GM18508 (cell line): Measurements from ENCODE around the gene GLIPR1L2.
A peak's percentile ranks its signal among the peaks of the same experiment; 100 is the strongest.
"Not testable (repeated sequence)": the region's sequence is repeated elsewhere in the genome, so short reads cannot be mapped to it uniquely, and the experiment has no call there.

Experiments used
- ATAC-seq: cut with Tn5 transposase; IDR thresholded peaks from one replicate; pipeline ENCODE4 v1.9.1; 2021; ENCODE audit warnings: moderate number of reproducible peaks; ENCODE audit not compliant: insufficient read depth, unreplicated experiment

GLIPR1L2 gene

DNA sequence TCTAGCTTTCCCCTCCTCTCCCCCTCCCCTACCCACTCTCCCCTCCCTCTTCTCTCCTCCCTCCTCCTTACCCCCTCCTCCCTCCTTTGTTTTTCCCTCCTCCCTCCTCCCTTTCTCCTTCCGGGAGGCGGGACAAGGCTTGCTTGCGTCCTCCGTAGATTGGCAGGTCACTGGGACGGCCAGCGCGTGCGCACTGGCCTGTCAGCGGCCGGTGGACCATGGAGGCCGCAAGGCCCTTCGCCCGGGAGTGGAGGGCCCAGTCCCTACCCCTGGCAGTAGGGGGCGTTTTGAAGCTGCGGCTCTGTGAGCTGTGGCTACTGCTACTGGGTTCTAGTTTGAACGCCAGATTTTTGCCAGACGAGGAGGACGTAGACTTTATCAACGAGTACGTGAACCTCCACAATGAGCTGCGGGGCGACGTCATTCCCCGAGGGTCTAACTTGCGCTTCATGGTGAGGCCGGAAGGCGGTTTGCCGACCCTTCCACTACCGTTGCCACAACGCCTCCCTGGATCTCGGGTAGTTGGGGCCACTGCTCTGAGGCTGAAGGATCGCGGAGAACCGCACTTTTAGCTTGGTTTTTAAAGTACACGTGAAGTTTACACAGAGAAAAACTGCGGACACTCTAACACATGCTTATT is at the start of gene GLIPR1L2:
GLIPR1L2 (plus strand) TSS at position 191 of the 640 bp plus-strand sequence; CDS start at position 219, 28 bp downstream.
- peak; percentile 91 for ATAC-seq

- no peak for ATAC-seq
These were observed 49.0 kb upstream of the GLIPR1L2 start for GRCh38 chr12:75341873-75342272.

DNA sequence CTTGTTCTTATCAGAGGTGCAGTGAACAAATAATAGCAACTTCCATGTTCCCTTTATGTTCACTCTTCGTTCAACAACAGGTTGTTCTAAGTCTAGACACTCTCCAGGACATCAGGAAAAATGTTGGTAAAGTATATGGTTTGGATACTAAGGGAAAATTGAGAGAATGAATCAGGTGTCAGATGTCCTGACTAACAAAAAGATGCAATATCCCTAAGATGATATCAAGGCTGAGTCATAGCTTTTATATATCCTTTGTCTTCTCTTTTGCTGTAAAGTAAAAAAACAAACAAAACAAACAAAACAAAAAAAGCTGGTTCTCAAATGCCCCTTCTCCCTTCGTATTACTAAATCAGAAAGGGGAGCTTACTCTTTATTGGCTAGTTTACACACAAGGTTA is 45.4 kb upstream of the GLIPR1L2 start:
- no peak for ATAC-seq

- ATAC-seq = not testable (repeated sequence)
These were observed 44.7 kb upstream of the GLIPR1L2 start for GRCh38 chr12:75346215-75346614.

DNA sequence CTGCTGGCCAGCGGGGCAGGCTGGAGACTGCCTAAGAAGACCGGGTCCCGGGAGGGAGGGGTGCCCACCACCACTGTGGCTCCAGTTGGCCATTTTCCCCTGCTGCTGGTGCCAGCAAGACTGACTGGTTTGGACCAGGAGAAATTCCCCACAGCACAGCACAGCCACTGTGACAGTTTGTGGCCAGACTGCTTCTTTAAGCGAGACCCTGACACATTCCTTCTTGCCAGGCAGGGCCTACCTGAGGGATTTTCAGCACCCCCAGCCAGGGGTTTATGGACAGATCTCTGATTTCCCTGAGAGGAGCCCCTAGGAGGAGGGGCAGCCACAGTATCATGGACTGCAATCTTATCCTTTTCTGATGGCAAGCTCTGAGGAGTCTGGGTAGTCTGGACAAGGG is 40.9 kb upstream of the GLIPR1L2 start:
- no peak for ATAC-seq

GRCh38 chr12:75350413-75350812 is 40.5 kb upstream of the GLIPR1L2 start:
- ATAC-seq = no peak

- ATAC-seq = no peak
These were observed 36.9 kb upstream of the GLIPR1L2 start for GRCh38 chr12:75354011-75354410.

- ATAC-seq = no peak
These were observed 30.0 kb upstream of the GLIPR1L2 start for GRCh38 chr12:75360920-75361319.

GRCh38 chr12:75361408-75361807 is 29.5 kb upstream of the GLIPR1L2 start:
- no peak for ATAC-seq

DNA sequence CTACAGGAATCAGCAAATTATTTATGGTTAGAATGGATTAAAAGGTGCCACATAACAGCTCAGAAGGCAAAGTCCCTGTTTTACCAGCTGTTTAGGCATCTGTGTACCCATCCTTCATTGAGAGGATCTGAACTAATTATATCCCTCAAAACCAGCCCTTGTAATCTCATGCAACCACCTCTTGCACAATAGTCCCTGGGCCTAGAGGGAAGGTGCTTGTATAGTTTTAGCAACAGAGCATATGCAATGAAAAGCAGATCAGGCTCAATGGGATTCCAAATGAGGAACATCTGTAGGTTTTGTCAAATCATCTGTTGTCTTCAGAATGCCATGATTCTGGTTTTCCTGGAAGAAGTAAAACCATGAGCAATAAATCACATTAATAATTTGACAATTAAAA is 26.0 kb upstream of the GLIPR1L2 start:
- ATAC-seq = no peak

DNA sequence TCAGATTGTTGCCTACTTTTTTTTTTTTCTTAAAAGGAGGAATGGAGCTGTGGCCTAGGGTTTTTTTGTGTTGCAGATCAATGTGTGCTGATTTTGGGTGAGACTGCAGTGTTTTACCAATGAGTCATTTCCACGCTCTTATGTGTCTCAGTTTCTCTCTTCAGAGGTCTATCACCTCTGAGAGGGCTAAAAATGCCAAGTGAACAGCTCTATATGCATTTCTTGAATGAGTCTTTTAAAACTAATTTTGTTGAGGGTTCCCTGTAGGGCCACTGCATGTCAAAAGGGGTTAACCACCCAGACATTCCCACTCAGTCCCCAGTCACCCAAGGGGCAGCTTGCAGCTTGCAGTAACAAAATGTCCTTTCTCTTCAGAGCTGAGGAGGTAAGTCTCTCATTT is 24.3 kb upstream of the GLIPR1L2 start:
- ATAC-seq = peak; percentile 71

DNA sequence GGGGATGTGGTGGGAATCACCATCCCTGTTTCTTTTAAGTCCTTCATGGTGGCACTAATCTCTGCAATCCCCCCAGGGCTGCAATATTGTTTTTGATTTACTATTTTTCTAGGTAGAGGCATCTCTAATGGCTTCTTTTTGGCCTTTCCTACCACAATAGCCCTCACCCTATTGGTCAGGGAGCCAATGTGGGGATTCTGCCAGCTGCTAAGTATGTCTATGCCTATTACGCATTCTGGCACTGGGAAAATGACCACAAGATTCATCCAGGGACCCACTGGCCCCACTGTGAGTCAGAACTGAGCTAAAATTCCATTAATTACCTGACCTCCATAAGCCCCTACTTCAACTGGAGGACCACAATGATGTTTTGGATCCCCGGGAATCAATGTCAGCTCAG is 15.9 kb upstream of the GLIPR1L2 start:
- ATAC-seq = no peak

DNA sequence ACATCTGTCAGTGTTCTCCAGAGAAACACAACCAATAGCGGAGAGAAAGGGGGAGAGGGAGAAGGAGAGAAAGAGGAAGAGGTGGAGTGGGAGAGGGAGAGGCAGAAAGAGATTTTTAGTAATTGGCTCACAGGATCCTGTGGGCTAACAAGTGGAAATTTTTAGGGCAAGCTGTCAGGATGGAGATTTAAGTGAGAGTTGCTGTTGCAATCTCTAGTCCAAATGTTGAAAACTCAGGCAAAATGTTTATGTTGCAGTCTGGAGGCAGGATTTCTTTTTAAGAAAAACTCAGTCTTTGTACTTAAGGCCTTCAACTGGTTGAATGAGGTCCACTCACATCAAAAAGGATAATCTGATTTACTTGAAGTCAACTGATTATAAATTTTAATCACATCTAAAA is 12.5 kb upstream of the GLIPR1L2 start:
- ATAC-seq = no peak

GRCh38 chr12:75389061-75389460 is 1.8 kb upstream of the GLIPR1L2 start:
- no peak for ATAC-seq

- ATAC-seq = no peak
These were observed 1.2 kb upstream of the GLIPR1L2 start for GRCh38 chr12:75389706-75390105.

DNA sequence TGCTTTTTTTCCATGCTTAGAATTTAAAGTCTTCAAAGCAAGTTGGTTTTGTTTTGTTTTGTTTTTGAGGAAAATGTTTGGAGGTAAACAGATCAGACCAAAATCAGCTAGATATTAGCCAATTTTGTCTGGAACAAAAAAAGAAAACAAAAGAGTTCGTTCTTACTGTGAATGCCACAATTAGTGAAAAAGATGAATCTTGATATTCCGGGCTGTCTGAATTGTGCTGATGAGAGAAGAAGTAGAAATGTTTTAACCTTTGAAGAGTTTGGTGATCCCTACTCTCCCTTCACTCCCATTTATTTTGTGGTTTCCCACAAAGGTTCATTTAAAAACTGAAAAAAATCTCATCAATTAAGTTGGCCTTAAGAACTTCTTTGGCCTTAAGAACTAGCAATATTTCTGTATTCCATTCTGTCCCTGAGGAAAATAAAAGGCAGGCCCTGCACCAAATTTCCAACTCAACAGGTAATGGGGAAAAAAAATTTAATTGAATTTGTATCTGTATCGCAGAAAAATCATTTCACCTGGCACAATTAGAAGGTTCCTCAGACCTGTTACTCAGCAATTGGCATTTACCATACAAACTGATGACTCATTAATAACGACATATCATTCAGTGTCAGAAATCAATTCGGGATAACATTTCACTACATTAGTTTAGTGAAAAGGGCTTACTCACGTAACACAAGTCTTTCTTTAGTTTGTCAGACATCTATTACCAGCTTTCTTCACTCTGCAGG is 562 bp upstream of the GLIPR1L2 start:
- no peak for ATAC-seq

DNA sequence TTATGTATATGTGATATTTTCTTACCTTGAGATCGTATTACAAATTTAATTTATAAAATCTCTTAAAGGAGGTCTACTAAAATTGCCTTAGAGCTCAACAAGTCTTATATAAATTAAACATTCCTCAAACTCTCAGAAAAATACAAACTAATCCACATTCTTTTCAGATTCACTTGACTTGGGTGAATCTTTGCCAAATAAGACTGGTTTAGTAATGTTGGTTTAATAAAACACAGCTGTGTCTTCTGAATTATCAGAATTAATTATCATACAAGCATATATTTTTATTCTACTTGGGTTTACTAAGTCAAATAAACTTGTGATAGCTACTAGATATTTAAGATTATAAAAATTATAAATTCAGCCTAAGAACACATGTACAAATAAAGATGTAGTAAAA is 13.3 kb downstream of the GLIPR1L2 start:
- ATAC-seq = no peak

DNA sequence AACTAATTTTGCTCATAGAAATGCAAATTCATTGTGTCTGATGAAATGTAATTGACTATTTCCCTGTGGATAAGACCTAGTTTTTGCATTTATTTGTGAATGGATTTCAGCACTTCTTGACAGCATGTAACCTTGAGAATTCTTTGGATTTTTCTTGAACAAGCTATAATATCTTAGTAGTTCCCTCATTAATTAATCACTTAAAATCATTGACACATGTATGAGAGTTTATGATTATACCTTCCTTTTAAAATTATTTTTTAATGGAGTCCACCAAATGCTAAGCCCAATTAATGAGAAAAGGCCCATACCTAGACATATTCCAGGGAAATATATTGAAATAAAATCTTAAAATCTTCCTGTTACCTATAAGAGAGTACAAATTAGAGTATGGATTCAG is 16.8 kb downstream of the GLIPR1L2 start:
- ATAC-seq = no peak

DNA sequence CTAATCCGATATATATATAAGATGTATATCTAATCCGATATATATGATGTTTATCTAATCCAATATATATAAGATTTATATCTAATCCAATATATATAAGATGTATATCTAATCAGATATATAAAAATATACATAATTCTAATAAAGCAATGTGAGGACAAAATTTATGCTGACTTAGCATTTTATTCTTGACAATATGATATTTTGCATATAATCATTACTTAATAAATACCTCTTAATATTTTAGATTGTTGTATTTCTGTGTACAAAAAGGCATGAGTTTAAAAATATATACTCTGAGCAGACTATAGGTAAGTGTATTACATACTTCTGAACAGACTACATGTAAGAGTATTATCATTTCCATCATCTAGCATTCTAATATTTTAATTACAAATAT is 18.9 kb downstream of the GLIPR1L2 start:
- ATAC-seq = no peak

GRCh38 chr12:75414671-75415070 is 23.8 kb downstream of the GLIPR1L2 start:
- no peak for ATAC-seq

- ATAC-seq = no peak
These were observed 29.0 kb downstream of the GLIPR1L2 start for GRCh38 chr12:75419841-75420240.

- no peak for ATAC-seq
These were observed 36.6 kb downstream of the GLIPR1L2 start for GRCh38 chr12:75427491-75427890.
